ENCODE results near the gene SDC4.

SDC4 gene

GRCh38 chr20:45299786-45300185, 48.4 kb downstream of the SDC4 start:
- no peak for DNase-seq (ENCODE audit: low read depth)
- no peak overlapping the region for H3K4me3 ChIP-seq (ENCODE audit: low read depth, low read length)
- no peak for TF ChIP-seq CTCF (conservative IDR thresholded peaks at IDR 0.05; ENCODE audit: low read depth, low read length)

GRCh38 chr20:45297786-45298497, 50.3 kb downstream of the SDC4 start:
- no peak for TF ChIP-seq CTCF (conservative IDR thresholded peaks at IDR 0.05; ENCODE audit: low read depth, low read length)
- no peak overlapping the region for H3K4me3 ChIP-seq (ENCODE audit: low read depth, low read length)
- no peak for DNase-seq (ENCODE audit: low read depth)

- no peak overlapping the region for H3K4me3 ChIP-seq (ENCODE audit: low read depth, low read length)
- no peak for DNase-seq (ENCODE audit: low read depth)
- TF ChIP-seq CTCF (conservative IDR thresholded peaks at IDR 0.05; ENCODE audit: low read depth, low read length) = no peak
Observed at GRCh38 chr20:45294659-45295058, 53.6 kb downstream of the SDC4 start.

- TF ChIP-seq CTCF (conservative IDR thresholded peaks at IDR 0.05; ENCODE audit: low read depth, low read length) = no peak
- peak overlapping the region; percentile 59 for H3K4me3 ChIP-seq (ENCODE audit: low read depth, low read length)
- no peak for DNase-seq (ENCODE audit: low read depth)
Observed at GRCh38 chr20:45294003-45294368, 54.2 kb downstream of the SDC4 start.

- peak; percentile 63 for DNase-seq (ENCODE audit: low read depth)
- TF ChIP-seq CTCF (conservative IDR thresholded peaks at IDR 0.05; ENCODE audit: low read depth, low read length) = peak; percentile 92
- H3K4me3 ChIP-seq (ENCODE audit: low read depth, low read length) = peak overlapping the region; percentile 59
Observed at GRCh38 chr20:45293041-45294002, 54.9 kb downstream of the SDC4 start.

GRCh38 chr20:45292343-45292742, 55.9 kb downstream of the SDC4 start:
- no peak for DNase-seq (ENCODE audit: low read depth)
- no peak overlapping the region for H3K4me3 ChIP-seq (ENCODE audit: low read depth, low read length)

More at GRCh38 chr20:45292343-45292742, 55.9 kb downstream of the SDC4 start:
- TF ChIP-seq CTCF (conservative IDR thresholded peaks at IDR 0.05; ENCODE audit: low read depth, low read length) = no peak

All from choroid plexus epithelial cell (primary cell).